ENCODE results near the gene BCL2L15. TPM values are rescaled to one million over a fixed set of nuclear protein-coding genes. Genes with fewer than 3 reads are reported as not detected.

BCL2L15 gene
- total and polyA plus RNA-seq, 10 donors = 0.64 to 7.1 (median 1.9) TPM

GRCh38 chr1:113905435-113905861, 18.1 kb upstream of the BCL2L15 start:
- no peaks in the 10 kb centered on the region for H3K27me3 ChIP-seq (replicated peaks in 1 of 7)
- peak; percentile 92 for DNase-seq
- H3K36me3 ChIP-seq = peaks cover 3 to 61% (median 23%) of the 10 kb centered on the region in 6 donors
- peak overlapping the region; percentile 64 to 90 (median 82) for H3K4me3 ChIP-seq
- no peaks in the 10 kb centered on the region for H3K9me3 ChIP-seq
- H3K27ac ChIP-seq = peak overlapping the region; percentile 87 to 98 (median 92)
- TF ChIP-seq POLR2AphosphoS5 (IDR thresholded peaks at IDR 0.05) (no peak), CTCF (IDR thresholded peaks at IDR 0.05 in 8 of 11, conservative IDR thresholded peaks at IDR 0.05 in 3 of 11) (peak in 1 of 11 experiments; percentile 8)
- intact Hi-C loops (cut with DNase I; ENCODE audit: low total_unique reads) = loop anchor here (10.0 kb wide), 1 partner anchor 71 kb away; no protein-coding TSS in a partner anchor
- 0 to 1% (median 1%) methylated on average over 17 of the region's 17 CpGs for WGBS, 5 donors
- peaks cover 12 to 80% (median 49%) of the 10 kb centered on the region in 6 donors for H3K4me1 ChIP-seq

GRCh38 chr1:113904674-113905434, 17.5 kb upstream of the BCL2L15 start, which contains the start of the genes AP4B1 and DCLRE1B:
TSS of gene AP4B1 (minus strand) at chr1:113904799. CDS start at chr1:113904717, 82 bp downstream.
TSS of gene DCLRE1B (plus strand) at chr1:113905326. CDS start at chr1:113905587, 261 bp downstream.
- Histone ChIP-seq H3K36me3 (peaks cover 3 to 61% (median 24%) of the 10 kb centered on the region in 6 donors), H3K4me3 (peak within 1 kb of the TSS; percentile 64 to 90 (median 82)), H3K9me3 (no peaks in the 10 kb centered on the region), H3K27me3 (replicated peaks in 1 of 7) (no peaks in the 10 kb centered on the region), H3K4me1 (peaks cover 12 to 86% (median 50%) of the 10 kb centered on the region in 6 donors), H3K27ac (peak within 1 kb of the TSS; percentile 87 to 98 (median 92))
- 0 to 1% (median 1%) methylated on average over 57 to 67 of the region's 67 CpGs for WGBS, 5 donors
- DNase-seq = peak; percentile 100
- intact Hi-C loops (cut with DNase I; ENCODE audit: low total_unique reads) = loop anchor here (10.0 kb wide), 1 partner anchor 70 kb away; no protein-coding TSS in a partner anchor
- TF ChIP-seq CTCF (IDR thresholded peaks at IDR 0.05 in 8 of 11, conservative IDR thresholded peaks at IDR 0.05 in 3 of 11) (peak; percentile 53 to 97 (median 89)), POLR2A (IDR thresholded peaks at IDR 0.05) (peak in 1 of 3 donors; percentile 55), POLR2AphosphoS5 (IDR thresholded peaks at IDR 0.05) (peak; percentile 89 to 94 (median 93))

GRCh38 chr1:113904293-113904673, 16.9 kb upstream of the BCL2L15 start:
- Histone ChIP-seq H3K27me3 (replicated peaks in 1 of 7) (no peaks in the 10 kb centered on the region), H3K4me3 (peak overlapping the region; percentile 64 to 90 (median 74)), H3K27ac (peak overlapping the region; percentile 87 to 98 (median 92)), H3K9me3 (no peaks in the 10 kb centered on the region), H3K36me3 (peaks cover 3 to 61% (median 28%) of the 10 kb centered on the region in 6 donors), H3K4me1 (peaks cover 12 to 92% (median 49%) of the 10 kb centered on the region in 6 donors)
- no peak for DNase-seq
- TF ChIP-seq CTCF (IDR thresholded peaks at IDR 0.05 in 8 of 11, conservative IDR thresholded peaks at IDR 0.05 in 3 of 11) (no peak), POLR2A (IDR thresholded peaks at IDR 0.05) (no peak), POLR2AphosphoS5 (IDR thresholded peaks at IDR 0.05) (no peak)
- 0 to 2% (median 0%) methylated on average over 11 of the region's 11 CpGs for WGBS, 5 donors
- intact Hi-C loops (cut with DNase I; ENCODE audit: low total_unique reads) = loop anchor here (10.0 kb wide), 1 partner anchor 69 kb away; no protein-coding TSS in a partner anchor
